HG03378 (cell line): ENCODE results near the gene GLRX5.
A peak's percentile ranks its signal among the peaks of the same experiment; 100 is the strongest.
"Not testable (repeated sequence)": the region's sequence is repeated elsewhere in the genome, so short reads cannot be mapped to it uniquely, and the experiment has no call there.

Experiments used
- ATAC-seq: cut with Tn5 transposase; IDR thresholded peaks from one replicate; pipeline ENCODE4 v1.9.1; 2021; ENCODE audit warnings: mild to moderate bottlenecking, moderate library complexity; ENCODE audit not compliant: unreplicated experiment

Gene GLRX5

DNA sequence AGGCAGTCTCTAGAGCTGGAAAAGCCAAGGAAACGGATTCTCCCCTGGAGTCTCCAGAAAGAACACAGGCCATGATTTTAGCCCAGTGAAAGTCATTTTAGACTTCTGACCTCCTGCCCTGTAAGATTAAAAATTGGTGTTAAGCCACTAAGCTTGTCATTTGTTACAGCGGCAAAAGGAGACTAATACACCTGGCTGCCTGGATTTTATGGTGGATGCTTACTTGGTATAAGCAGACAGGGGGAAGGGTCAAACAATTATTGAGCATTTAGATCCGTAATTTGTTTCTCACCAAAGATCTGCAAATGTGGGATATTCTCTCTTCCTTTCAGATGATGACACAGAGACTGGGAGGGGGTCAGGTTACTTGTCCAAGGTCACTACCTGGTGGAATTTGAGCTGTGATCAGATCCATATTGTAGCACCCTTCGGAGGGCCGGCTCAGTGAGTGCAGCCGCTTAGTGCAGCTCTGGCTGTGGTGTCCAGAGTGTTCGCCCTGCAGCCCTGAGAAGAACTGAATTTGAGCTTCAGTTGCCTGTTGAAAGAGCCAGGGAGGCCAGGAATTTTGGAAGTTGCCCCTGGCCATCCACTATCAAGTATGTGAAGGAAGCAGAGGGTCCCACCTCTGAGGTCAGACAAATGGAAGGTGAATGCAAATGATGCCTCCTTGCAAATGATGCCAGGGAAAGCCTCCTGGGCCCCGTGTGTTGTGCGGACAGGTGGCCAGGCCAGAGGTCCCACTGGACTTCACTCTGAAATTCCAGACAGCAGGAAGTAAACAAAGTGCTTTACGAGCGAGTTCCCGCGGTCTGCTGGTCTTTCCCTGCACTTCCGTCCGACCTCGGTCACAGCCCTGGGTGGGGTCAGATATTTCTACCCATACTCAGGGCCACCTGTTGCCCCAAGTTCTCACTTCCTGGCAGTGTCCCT is 15.1 kb downstream of the GLRX5 start:
- ATAC-seq, result no peak

- ATAC-seq, result no peak
These were observed 16.6 kb downstream of the GLRX5 start for GRCh38 chr14:95551435-95551834.

- ATAC-seq, result no peak
These were observed 18.3 kb downstream of the GLRX5 start for GRCh38 chr14:95553141-95553540.

GRCh38 chr14:95555053-95555452 is 20.2 kb downstream of the GLRX5 start:
- ATAC-seq, result no peak

- no peak for ATAC-seq
These were observed 22.4 kb downstream of the GLRX5 start for GRCh38 chr14:95557291-95557690.

DNA sequence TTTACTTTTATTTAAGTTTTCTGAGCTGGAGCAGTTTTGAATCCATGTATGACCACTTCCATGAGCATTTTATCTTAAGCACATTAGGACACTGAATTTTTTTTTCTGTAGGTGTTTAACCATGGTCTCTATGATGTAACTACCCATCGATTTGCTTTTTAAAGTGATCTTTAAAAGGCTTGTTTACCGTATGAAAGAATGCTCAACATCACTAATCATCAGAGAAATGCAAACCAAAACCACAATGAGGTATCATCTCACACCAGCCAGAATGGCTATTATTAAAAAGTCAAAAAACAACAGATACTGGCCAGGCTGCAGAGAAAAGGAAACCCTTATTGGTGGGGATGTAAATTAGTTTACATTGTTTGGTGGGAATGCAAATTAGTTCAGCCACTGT is 23.0 kb downstream of the GLRX5 start:
- ATAC-seq, result no peak

GRCh38 chr14:95559203-95559602 is 24.4 kb downstream of the GLRX5 start:
- ATAC-seq, result no peak

GRCh38 chr14:95561001-95561412 is 26.2 kb downstream of the GLRX5 start:
- peak; percentile 94 for ATAC-seq

DNA sequence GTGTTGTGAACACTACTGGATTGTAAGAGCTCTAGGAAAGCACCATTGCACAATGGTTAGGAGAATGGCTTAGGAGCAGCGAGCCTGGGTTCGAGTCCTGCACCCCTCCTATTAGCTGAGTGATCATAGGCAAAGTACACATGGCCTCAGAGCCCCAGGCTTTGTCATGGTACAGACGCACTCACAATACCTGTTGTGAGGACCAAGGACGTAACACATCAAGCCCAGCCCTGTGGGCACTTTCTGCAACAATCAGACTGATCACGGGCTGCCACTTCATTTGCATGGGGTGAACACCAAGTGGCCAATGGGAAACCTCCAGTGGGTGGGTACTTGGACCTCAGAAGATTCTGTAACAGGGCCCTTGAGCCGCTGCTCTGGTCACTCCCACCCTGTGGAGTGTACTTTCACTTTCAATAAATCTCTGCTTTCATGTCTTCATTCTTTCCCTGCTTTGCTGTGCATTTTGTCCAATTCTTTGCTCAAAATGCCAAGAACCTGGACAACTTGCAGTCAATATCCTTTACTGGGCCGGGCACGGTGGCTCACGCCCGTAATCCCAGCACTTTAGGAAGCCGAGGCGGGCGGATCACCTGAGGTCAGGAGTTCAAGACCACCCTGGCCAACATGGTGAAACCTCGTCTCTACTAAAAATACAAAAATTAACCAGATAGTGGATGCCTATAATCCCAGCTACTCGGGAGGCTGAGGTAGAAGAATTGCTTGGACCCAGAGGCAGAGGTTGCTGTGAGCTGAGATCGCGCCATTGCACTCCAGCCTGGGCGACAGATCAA is 28.2 kb downstream of the GLRX5 start:
- ATAC-seq, result no peak

- no peak for ATAC-seq
These were observed 29.2 kb downstream of the GLRX5 start for GRCh38 chr14:95564060-95564459.

DNA sequence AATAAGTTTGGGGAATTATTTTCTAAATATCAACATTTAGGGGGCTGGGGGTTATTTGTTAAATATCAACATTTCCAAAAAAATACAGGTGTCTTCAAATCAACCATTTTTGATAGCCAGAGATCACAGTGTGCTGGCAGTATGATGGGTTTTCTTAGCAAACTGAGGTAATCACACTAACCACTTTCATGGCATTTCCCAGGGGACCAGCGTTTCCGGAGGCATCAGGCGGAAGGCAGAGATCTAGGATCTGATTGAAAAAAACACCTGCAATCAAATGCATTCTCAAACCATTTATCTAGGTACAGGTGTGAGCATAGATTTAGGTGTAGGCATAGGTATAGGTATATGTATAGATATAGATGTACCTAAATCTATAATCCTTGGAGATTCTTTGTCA is 34.6 kb downstream of the GLRX5 start:
- ATAC-seq, result no peak

GRCh38 chr14:95573313-95573712 is 38.5 kb downstream of the GLRX5 start:
- ATAC-seq, result no peak

DNA sequence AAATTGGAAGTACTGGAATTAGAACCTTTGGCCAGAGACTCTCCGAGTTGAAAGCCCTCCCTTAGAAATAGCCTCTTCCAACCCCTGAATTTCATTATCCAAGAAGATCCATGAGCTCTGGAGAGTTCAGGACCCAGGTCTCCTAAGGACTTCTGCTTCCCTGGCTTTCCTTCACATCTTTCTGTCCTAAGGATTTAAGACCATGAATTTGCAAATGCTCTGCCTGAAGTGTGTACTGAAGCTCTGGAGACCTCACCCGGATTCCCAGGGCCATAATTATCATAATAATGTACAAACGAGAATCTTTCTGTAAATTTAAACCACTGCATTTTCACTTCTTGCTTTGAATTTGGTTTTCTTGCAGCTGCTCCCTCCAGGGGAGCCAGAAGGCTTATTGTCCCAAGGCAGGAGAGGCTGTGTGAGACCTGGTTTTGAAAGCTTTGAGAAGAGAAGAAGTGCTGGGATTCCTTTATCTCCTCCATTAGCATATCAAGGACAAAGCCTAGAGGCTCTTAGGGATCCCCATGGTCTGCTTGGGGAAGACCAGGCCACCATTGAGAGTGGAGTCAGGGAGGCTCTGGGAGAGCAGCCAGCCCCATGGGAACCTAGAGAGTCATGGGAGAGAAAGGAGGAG is 41.1 kb downstream of the GLRX5 start:
- ATAC-seq, result no peak

GRCh38 chr14:95577067-95577800 is 42.4 kb downstream of the GLRX5 start:
- peak; percentile 97 for ATAC-seq

DNA sequence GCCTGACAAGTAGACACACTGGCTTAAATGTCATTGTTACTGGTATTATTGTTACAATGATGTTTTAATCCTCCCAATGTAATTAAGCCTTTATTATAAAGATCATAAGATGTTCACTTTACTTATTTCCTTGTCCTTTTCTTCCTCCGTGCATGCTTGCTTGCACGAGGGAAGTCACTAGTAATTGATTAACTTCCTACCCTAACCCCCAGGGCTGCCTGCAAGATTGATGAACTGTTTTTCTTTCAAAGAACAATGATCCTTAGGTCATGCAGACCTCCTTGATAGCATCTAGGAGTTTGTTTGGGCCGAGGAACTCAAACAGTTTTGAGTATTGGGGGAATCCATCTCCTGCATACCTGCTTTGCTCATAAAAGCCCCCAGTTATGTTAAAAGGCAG is 43.0 kb downstream of the GLRX5 start:
- ATAC-seq, result no peak

GRCh38 chr14:95583836-95584617 is 49.2 kb downstream of the GLRX5 start:
- ATAC-seq, result not testable (repeated sequence)

DNA sequence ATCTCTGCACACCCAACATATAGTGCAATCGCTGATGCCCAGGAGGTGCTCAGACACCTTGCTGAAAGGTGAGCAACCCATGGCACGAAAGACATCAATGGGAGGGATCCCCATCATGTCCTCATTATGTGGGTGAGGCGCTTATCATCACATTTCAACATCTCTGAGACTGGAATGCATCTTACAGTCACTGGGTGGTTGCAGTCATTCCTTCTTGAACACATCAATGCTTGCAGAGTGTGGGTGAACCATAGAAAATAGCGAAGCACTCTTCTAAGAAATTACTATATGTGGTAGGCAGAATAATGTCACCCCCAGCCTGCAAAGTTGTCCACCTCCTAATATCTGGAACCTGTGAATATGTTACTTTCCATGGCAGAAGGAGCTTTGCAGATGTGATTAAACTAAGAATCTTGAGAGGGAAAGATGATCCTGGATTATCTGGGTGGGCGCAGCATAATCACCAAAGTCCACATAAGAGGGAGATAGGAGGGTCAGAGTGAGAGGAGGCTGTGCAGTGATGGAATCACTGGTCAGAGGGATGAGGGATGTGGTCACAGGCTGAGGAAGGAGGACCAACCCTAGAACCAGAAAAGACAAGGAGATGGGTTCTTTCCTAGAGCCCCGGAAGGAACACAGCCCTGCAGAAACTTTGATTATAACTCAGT is 51.2 kb downstream of the GLRX5 start:
- no peak for ATAC-seq

- ATAC-seq, result not testable (repeated sequence)
These were observed 56.3 kb downstream of the GLRX5 start for GRCh38 chr14:95591182-95591581.
